CD14-positive monocyte (primary cell): ENCODE data around the gene TENT4B. TPM values are rescaled to one million over a fixed set of nuclear protein-coding genes. Genes with fewer than 3 reads are reported as not detected.

ENCODE experiments used
- DNase-seq, 3 donors: peaks; one replicate each; pipeline ENCODE4 v3.0.0-alpha.2; 2011 to 2022
- H2AFZ ChIP-seq: 2 replicates; pipeline ENCODE4 v1.6.0; 2012; ENCODE audit warnings: mild to moderate bottlenecking, low read depth, low read length, inconsistent platforms; ENCODE audit not compliant: insufficient read depth, poor library complexity, severe bottlenecking
- H3K27ac ChIP-seq, 2 donors: 1 replicate in 1 of 2; 2 replicates in 1 of 2; pipeline ENCODE4 v1.5.1; 2012 to 2013; ENCODE audit warnings: low read length in 2 of 2, control low read depth in 1 of 2, inconsistent platforms in 1 of 2, low read depth in 1 of 2, mild to moderate bottlenecking in 1 of 2
- H3K27me3 ChIP-seq, 2 donors: one replicate each; pipeline versions ENCODE4 v1.6.0 to v1.6.1; 2011 to 2013; ENCODE audit warnings: low read length in 2 of 2; ENCODE audit not compliant: control insufficient read depth in 2 of 2, insufficient read depth in 2 of 2
- H3K36me3 ChIP-seq, 2 donors: replicated peaks in 1 of 2; 1 replicate in 1 of 2; 2 replicates in 1 of 2; pipeline versions ENCODE4 v1.5.1 to v1.6.1; 2012 to 2013; ENCODE audit warnings: low read length in 2 of 2, control low read depth in 1 of 2, inconsistent platforms in 1 of 2, mild to moderate bottlenecking in 1 of 2; ENCODE audit not compliant: insufficient read depth in 2 of 2, control insufficient read depth in 1 of 2
- H3K4me1 ChIP-seq, 2 donors: 1 replicate in 1 of 2; 2 replicates in 1 of 2; pipeline versions ENCODE4 v1.5.1 to v1.6.1; 2012 to 2013; ENCODE audit warnings: low read length in 2 of 2, control low read depth in 1 of 2, inconsistent platforms in 1 of 2, mild to moderate bottlenecking in 1 of 2, moderate library complexity in 1 of 2; ENCODE audit not compliant: insufficient read depth in 2 of 2, control insufficient read depth in 1 of 2
- H3K4me2 ChIP-seq: replicated peaks from 2 replicates; pipeline ENCODE3; 2012; ENCODE audit warnings: low read length, moderate library complexity, mild to moderate bottlenecking; ENCODE audit not compliant: poor library complexity, severe bottlenecking; ENCODE audit errors: extremely low read depth
- H3K4me3 ChIP-seq, 3 experiments: fragments of 200-600 bp in 1 of 3; sonication (generic) in 1 of 3; replicated peaks in 1 of 3; 1 replicate in 2 of 3; 2 replicates in 1 of 3; pipeline ENCODE4 v1.5.1; 2011 to 2013; ENCODE audit warnings: low read length in 3 of 3, mild to moderate bottlenecking in 3 of 3, control low read depth in 2 of 3, low read depth in 2 of 3, inconsistent platforms in 1 of 3, moderate library complexity in 1 of 3
- H3K79me2 ChIP-seq: 2 replicates; pipeline ENCODE4 v1.6.0; 2012; ENCODE audit warnings: mild to moderate bottlenecking, control low read depth, inconsistent platforms, low read length, moderate library complexity; ENCODE audit not compliant: insufficient read depth
- H3K9ac ChIP-seq: 2 replicates; pipeline ENCODE4 v1.6.0; 2017; ENCODE audit warnings: low read length, mild to moderate bottlenecking; ENCODE audit not compliant: insufficient read depth, poor library complexity, severe bottlenecking
- H3K9me3 ChIP-seq, 2 donors: replicated peaks in 1 of 2; 1 replicate in 1 of 2; 2 replicates in 1 of 2; pipeline versions ENCODE4 v1.5.1 to v1.6.1; 2012 to 2013; ENCODE audit warnings: low read length in 2 of 2, control low read depth in 1 of 2; ENCODE audit not compliant: control insufficient read depth in 1 of 2, insufficient read depth in 1 of 2
- H4K20me1 ChIP-seq: 2 replicates; pipeline ENCODE4 v1.6.0; 2012; ENCODE audit warnings: mild to moderate bottlenecking, low read length, control low read depth, moderate library complexity; ENCODE audit not compliant: insufficient read depth
- H3K27ac Mint-ChIP-seq, 7 donors: one replicate each; pipeline ENCODE4 v1.8.0; 2020; ENCODE audit warnings: mild to moderate bottlenecking in 7 of 7, mixed read lengths in 7 of 7, moderate library complexity in 6 of 7, inconsistent platforms in 2 of 7
- H3K27me3 Mint-ChIP-seq, 3 donors: one replicate each; pipeline ENCODE4 v1.8.0; 2021 to 2022; ENCODE audit warnings: low read depth in 3 of 3, mild to moderate bottlenecking in 3 of 3, mixed read lengths in 3 of 3, moderate library complexity in 3 of 3, inconsistent platforms in 1 of 3
- H3K36me3 Mint-ChIP-seq, 2 donors: one replicate each; pipeline ENCODE4 v1.8.0; 2020; ENCODE audit warnings: mixed read lengths in 2 of 2, inconsistent platforms in 1 of 2, mild to moderate bottlenecking in 1 of 2
- H3K4me1 Mint-ChIP-seq: one replicate; pipeline ENCODE4 v1.8.0; 2020; ENCODE audit warnings: mild to moderate bottlenecking, mixed read lengths
- H3K4me3 Mint-ChIP-seq, 2 donors: one replicate each; pipeline ENCODE4 v1.8.0; 2020; ENCODE audit warnings: mild to moderate bottlenecking in 2 of 2, mixed read lengths in 2 of 2, moderate library complexity in 1 of 2
- H3K9me3 Mint-ChIP-seq, 7 donors: one replicate each; pipeline ENCODE4 v1.8.0; 2020 to 2022; ENCODE audit warnings: mixed read lengths in 7 of 7, mild to moderate bottlenecking in 6 of 7, moderate library complexity in 6 of 7, inconsistent platforms in 2 of 7
- whole genome bisulfite sequencing: methylation state at CpG from one replicate; pipeline ENCODE4 v1.1.5; 2013; ENCODE audit warnings: missing lambda C conversion rate; ENCODE audit not compliant: insufficient coverage; 5-methylcytosine and 5-hydroxymethylcytosine counted together
- intact Hi-C, 2 donors: fragments of 100-400 bp; cut with micrococcal nuclease; formaldehyde crosslinking; loops; one replicate each; pipeline versions ENCODE4 v1.15.0 to v1.15.1; 2023
- polyA plus RNA-seq, 3 donors: library from polyadenylated mRNA; depleted of rRNA in 1 of 3; unstranded in 2 of 3; stranded (reverse) in 1 of 3; fragments of 300-500 nt in 2 of 3; fragments of >200 nt in 1 of 3; fragmentation: Illumina TruSeq in 2 of 3; gene quantifications; 1 replicate in 2 of 3; 2 replicates in 1 of 3; pipeline ENCODE4 v1.2.3, GENCODE V29; 2012 to 2021
- TF ChIP-seq, protein P1 (sequence below): fragments of 200-600 bp; IDR thresholded peaks from one replicate; pipeline ENCODE4 v1.8.0; 2022; ENCODE audit warnings: antibody characterized with exemption, mild to moderate bottlenecking

TENT4B gene
- polyA plus RNA-seq, 3 donors: 1.4 to 9.0 (median 1.7) TPM

- H3K27me3 Mint-ChIP-seq: no peaks in the 10 kb centered on the region
- H3K36me3 Mint-ChIP-seq: peaks cover 10 to 36% of the 10 kb centered on the region in 2 donors
- H3K9me3 Mint-ChIP-seq: peaks cover 0 to 2% (median 0%) of the 10 kb centered on the region in 7 donors
- no peaks in the 10 kb centered on the region for H3K36me3 ChIP-seq
- peak overlapping the region; percentile 99 to 100 for H3K4me3 Mint-ChIP-seq
- no peak overlapping the region for H2AFZ ChIP-seq
- no peaks in the 10 kb centered on the region for H3K27me3 ChIP-seq
- H3K9me3 ChIP-seq: no peaks in the 10 kb centered on the region
- no peak for DNase-seq
- peak overlapping the region; percentile 98 to 100 (median 100) for H3K27ac Mint-ChIP-seq
- H3K9ac ChIP-seq: peak overlapping the region; percentile 25
- peaks cover 100% of the 10 kb centered on the region for H3K79me2 ChIP-seq
- TF ChIP-seq, protein P1, sequence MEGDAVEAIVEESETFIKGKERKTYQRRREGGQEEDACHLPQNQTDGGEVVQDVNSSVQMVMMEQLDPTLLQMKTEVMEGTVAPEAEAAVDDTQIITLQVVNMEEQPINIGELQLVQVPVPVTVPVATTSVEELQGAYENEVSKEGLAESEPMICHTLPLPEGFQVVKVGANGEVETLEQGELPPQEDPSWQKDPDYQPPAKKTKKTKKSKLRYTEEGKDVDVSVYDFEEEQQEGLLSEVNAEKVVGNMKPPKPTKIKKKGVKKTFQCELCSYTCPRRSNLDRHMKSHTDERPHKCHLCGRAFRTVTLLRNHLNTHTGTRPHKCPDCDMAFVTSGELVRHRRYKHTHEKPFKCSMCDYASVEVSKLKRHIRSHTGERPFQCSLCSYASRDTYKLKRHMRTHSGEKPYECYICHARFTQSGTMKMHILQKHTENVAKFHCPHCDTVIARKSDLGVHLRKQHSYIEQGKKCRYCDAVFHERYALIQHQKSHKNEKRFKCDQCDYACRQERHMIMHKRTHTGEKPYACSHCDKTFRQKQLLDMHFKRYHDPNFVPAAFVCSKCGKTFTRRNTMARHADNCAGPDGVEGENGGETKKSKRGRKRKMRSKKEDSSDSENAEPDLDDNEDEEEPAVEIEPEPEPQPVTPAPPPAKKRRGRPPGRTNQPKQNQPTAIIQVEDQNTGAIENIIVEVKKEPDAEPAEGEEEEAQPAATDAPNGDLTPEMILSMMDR: no peak
- WGBS: 85% methylated on average over 5 of the region's 5 CpGs
- H3K27ac ChIP-seq: peak overlapping the region; percentile 93 to 97
- intact Hi-C loops: loop anchor here (10.0 kb wide), 2 partner anchors 178 to 422 kb away; partner anchors contain the start of gene NOD2 (in 1 of the 2)
- H3K4me1 Mint-ChIP-seq: peaks cover 87% of the 10 kb centered on the region
- H3K4me3 ChIP-seq: peak overlapping the region in 1 of 3 experiments; percentile 86
- H3K4me1 ChIP-seq: peaks cover 95 to 96% of the 10 kb centered on the region in 2 donors
- peaks cover 3% of the 10 kb centered on the region for H4K20me1 ChIP-seq
- peak overlapping the region; percentile 97 for H3K4me2 ChIP-seq
Observed at GRCh38 chr16:50272687-50273381, 119.7 kb downstream of the TENT4B start.

GRCh38 chr16:50273382-50273690, 120.2 kb downstream of the TENT4B start:
- no peak overlapping the region for H2AFZ ChIP-seq
- peaks cover 88% of the 10 kb centered on the region for H3K4me1 Mint-ChIP-seq
- peaks cover 11 to 40% of the 10 kb centered on the region in 2 donors for H3K36me3 Mint-ChIP-seq
- no peak for DNase-seq
- H3K27ac ChIP-seq: peak overlapping the region; percentile 93 to 97
- no peaks in the 10 kb centered on the region for H3K36me3 ChIP-seq
- H3K79me2 ChIP-seq: peaks cover 100% of the 10 kb centered on the region
- peak overlapping the region; percentile 98 to 100 (median 100) for H3K27ac Mint-ChIP-seq
- peak overlapping the region; percentile 99 to 100 for H3K4me3 Mint-ChIP-seq
- H3K4me2 ChIP-seq: peak overlapping the region; percentile 97
- H3K4me3 ChIP-seq: peak overlapping the region in 1 of 3 experiments; percentile 86
- no peaks in the 10 kb centered on the region for H3K27me3 Mint-ChIP-seq
- 83% methylated on average over 1 of the region's 2 CpGs for WGBS
- H3K9me3 ChIP-seq: no peaks in the 10 kb centered on the region
- TF ChIP-seq, protein P1: no peak
- intact Hi-C loops: loop anchor here (10.0 kb wide), 2 partner anchors 179 to 421 kb away; partner anchors contain the start of gene NOD2 (in 1 of the 2)
- peaks cover 3% of the 10 kb centered on the region for H4K20me1 ChIP-seq
- peak overlapping the region; percentile 86 for H3K9ac ChIP-seq
- peaks cover 95 to 96% of the 10 kb centered on the region in 2 donors for H3K4me1 ChIP-seq
- H3K27me3 ChIP-seq: no peaks in the 10 kb centered on the region
- H3K9me3 Mint-ChIP-seq: peaks cover 0 to 2% (median 0%) of the 10 kb centered on the region in 7 donors
